ENCODE measurements around the gene ELL2.
"Not testable (repeated sequence)": the region's sequence is repeated elsewhere in the genome, so short reads cannot be mapped to it uniquely, and the experiment has no call there.

ELL2 gene

GRCh38 chr5:95858661-95859595 is 102.7 kb downstream of the ELL2 start:
- peak; percentile 96 to 97 for DNase-seq

- DNase-seq = peak in 1 of 2 experiments; percentile 25
These were observed 103.6 kb downstream of the ELL2 start for GRCh38 chr5:95858023-95858461.

- no peak for DNase-seq
These were observed 104.3 kb downstream of the ELL2 start for GRCh38 chr5:95857185-95857945.

GRCh38 chr5:95856501-95856981 is 105.1 kb downstream of the ELL2 start:
- no peak for DNase-seq

- DNase-seq = no peak
These were observed 108.2 kb downstream of the ELL2 start for GRCh38 chr5:95853490-95853889.

- DNase-seq = no peak
These were observed 109.1 kb downstream of the ELL2 start for GRCh38 chr5:95852567-95852966.

GRCh38 chr5:95851141-95851540 is 110.5 kb downstream of the ELL2 start:
- not testable (repeated sequence) for DNase-seq

- no peak for DNase-seq
These were observed 111.2 kb downstream of the ELL2 start for GRCh38 chr5:95850391-95850894.

- DNase-seq = no peak
These were observed 113.0 kb downstream of the ELL2 start for GRCh38 chr5:95848701-95849100.

GRCh38 chr5:95847261-95847592 is 114.4 kb downstream of the ELL2 start:
- DNase-seq = no peak

- DNase-seq = peak; percentile 55 to 60
These were observed 114.9 kb downstream of the ELL2 start for GRCh38 chr5:95846554-95847260.

GRCh38 chr5:95845391-95845790 is 116.3 kb downstream of the ELL2 start:
- DNase-seq = no peak

GRCh38 chr5:95843733-95844223 is 117.9 kb downstream of the ELL2 start:
- DNase-seq = no peak

GRCh38 chr5:95842854-95843544 is 118.7 kb downstream of the ELL2 start:
- DNase-seq = no peak

- no peak for DNase-seq
These were observed 119.5 kb downstream of the ELL2 start for GRCh38 chr5:95841914-95842812.

GRCh38 chr5:95840956-95841705 is 120.5 kb downstream of the ELL2 start:
- DNase-seq = no peak

GRCh38 chr5:95839658-95840057 is 122.0 kb downstream of the ELL2 start:
- no peak for DNase-seq

GRCh38 chr5:95838556-95838955 is 123.1 kb downstream of the ELL2 start:
- DNase-seq = no peak

GRCh38 chr5:95838001-95838520 is 123.6 kb downstream of the ELL2 start:
- DNase-seq = no peak

- DNase-seq = no peak
These were observed 124.2 kb downstream of the ELL2 start for GRCh38 chr5:95837492-95837891.
